ENCODE measurements around the gene EDIL3.

- TF ChIP-seq POLR2AphosphoS5 (IDR thresholded peaks at IDR 0.05; ENCODE audit: borderline replicate concordance, low read depth, low read length) (no peak), EZH2 (IDR thresholded peaks at IDR 0.05) (no peak)
These were observed 170.8 kb downstream of the EDIL3 start for GRCh38 chr5:84213861-84214260.
